ENCODE results near the gene FBXO44. TPM values are rescaled to one million over a fixed set of nuclear protein-coding genes. Genes with fewer than 3 reads are reported as not detected.

FBXO44 gene
- total RNA-seq, 1 donor = 15.2 TPM

- Histone ChIP-seq H3K4me3 (ENCODE audit: low read length) (no peak overlapping the region), H3K4me1 (ENCODE audit: insufficient read depth, low read length) (peaks cover 24% of the 10 kb centered on the region), H3K27me3 (ENCODE audit: insufficient read depth, low read length) (peaks cover 7% of the 10 kb centered on the region), H3K9me3 (ENCODE audit: low read depth, low read length) (no peaks in the 10 kb centered on the region)
Measured at GRCh38 chr1:11648039-11648438, 6.6 kb upstream of the FBXO44 start.

GRCh38 chr1:11648732-11649158 is 5.9 kb upstream of the FBXO44 start:
- Histone ChIP-seq H3K4me1 (ENCODE audit: insufficient read depth, low read length) (peaks cover 24% of the 10 kb centered on the region), H3K9me3 (ENCODE audit: low read depth, low read length) (no peaks in the 10 kb centered on the region), H3K4me3 (ENCODE audit: low read length) (no peak overlapping the region), H3K27me3 (ENCODE audit: insufficient read depth, low read length) (peaks cover 7% of the 10 kb centered on the region)

- Histone ChIP-seq H3K27me3 (ENCODE audit: insufficient read depth, low read length) (peaks cover 7% of the 10 kb centered on the region), H3K4me1 (ENCODE audit: insufficient read depth, low read length) (peaks cover 24% of the 10 kb centered on the region), H3K4me3 (ENCODE audit: low read length) (no peak overlapping the region), H3K9me3 (ENCODE audit: low read depth, low read length) (no peaks in the 10 kb centered on the region)
Measured at GRCh38 chr1:11649237-11649623, 5.4 kb upstream of the FBXO44 start.

GRCh38 chr1:11649624-11650330 is 4.9 kb upstream of the FBXO44 start:
- Histone ChIP-seq H3K9me3 (ENCODE audit: low read depth, low read length) (no peaks in the 10 kb centered on the region), H3K4me3 (ENCODE audit: low read length) (no peak overlapping the region), H3K4me1 (ENCODE audit: insufficient read depth, low read length) (peaks cover 24% of the 10 kb centered on the region), H3K27me3 (ENCODE audit: insufficient read depth, low read length) (peaks cover 7% of the 10 kb centered on the region)

GRCh38 chr1:11650331-11650991 is 4.2 kb upstream of the FBXO44 start:
- peaks cover 7% of the 10 kb centered on the region for H3K27me3 ChIP-seq (ENCODE audit: insufficient read depth, low read length)
- peaks cover 28% of the 10 kb centered on the region for H3K4me1 ChIP-seq (ENCODE audit: insufficient read depth, low read length)
- H3K9me3 ChIP-seq (ENCODE audit: low read depth, low read length) = no peaks in the 10 kb centered on the region
- no peak overlapping the region for H3K4me3 ChIP-seq (ENCODE audit: low read length)

GRCh38 chr1:11651017-11651416 is 3.7 kb upstream of the FBXO44 start:
- H3K4me3 ChIP-seq (ENCODE audit: low read length) = no peak overlapping the region
- peaks cover 34% of the 10 kb centered on the region for H3K4me1 ChIP-seq (ENCODE audit: insufficient read depth, low read length)
- H3K27me3 ChIP-seq (ENCODE audit: insufficient read depth, low read length) = peaks cover 7% of the 10 kb centered on the region
- H3K9me3 ChIP-seq (ENCODE audit: low read depth, low read length) = no peaks in the 10 kb centered on the region

- H3K4me1 ChIP-seq (ENCODE audit: insufficient read depth, low read length) = peaks cover 34% of the 10 kb centered on the region
- peaks cover 7% of the 10 kb centered on the region for H3K27me3 ChIP-seq (ENCODE audit: insufficient read depth, low read length)
- no peak overlapping the region for H3K4me3 ChIP-seq (ENCODE audit: low read length)
- no peaks in the 10 kb centered on the region for H3K9me3 ChIP-seq (ENCODE audit: low read depth, low read length)
Measured at GRCh38 chr1:11652203-11652780, 2.4 kb upstream of the FBXO44 start.

- Histone ChIP-seq H3K4me1 (ENCODE audit: insufficient read depth, low read length) (peaks cover 34% of the 10 kb centered on the region), H3K9me3 (ENCODE audit: low read depth, low read length) (no peaks in the 10 kb centered on the region), H3K4me3 (ENCODE audit: low read length) (no peak overlapping the region), H3K27me3 (ENCODE audit: insufficient read depth, low read length) (peaks cover 7% of the 10 kb centered on the region)
Measured at GRCh38 chr1:11653101-11653860, 1.4 kb upstream of the FBXO44 start.

- Histone ChIP-seq H3K9me3 (ENCODE audit: low read depth, low read length) (no peaks in the 10 kb centered on the region), H3K4me3 (ENCODE audit: low read length) (no peak overlapping the region), H3K27me3 (ENCODE audit: insufficient read depth, low read length) (peaks cover 7% of the 10 kb centered on the region), H3K4me1 (ENCODE audit: insufficient read depth, low read length) (peaks cover 34% of the 10 kb centered on the region)
Measured at GRCh38 chr1:11653861-11654136, 878 bp upstream of the FBXO44 start.

- Histone ChIP-seq H3K9me3 (ENCODE audit: low read depth, low read length) (no peaks in the 10 kb centered on the region), H3K4me3 (ENCODE audit: low read length) (peak overlapping the region; percentile 35), H3K27me3 (ENCODE audit: insufficient read depth, low read length) (no peaks in the 10 kb centered on the region), H3K4me1 (ENCODE audit: insufficient read depth, low read length) (peaks cover 24% of the 10 kb centered on the region)
Measured at GRCh38 chr1:11654939-11655808, 497 bp downstream of the FBXO44 start.

GRCh38 chr1:11657654-11658053 is 3.0 kb downstream of the FBXO44 start:
- H3K4me1 ChIP-seq (ENCODE audit: insufficient read depth, low read length) = peaks cover 13% of the 10 kb centered on the region
- no peaks in the 10 kb centered on the region for H3K9me3 ChIP-seq (ENCODE audit: low read depth, low read length)
- no peaks in the 10 kb centered on the region for H3K27me3 ChIP-seq (ENCODE audit: insufficient read depth, low read length)
- no peak overlapping the region for H3K4me3 ChIP-seq (ENCODE audit: low read length)

- Histone ChIP-seq H3K9me3 (ENCODE audit: low read depth, low read length) (no peaks in the 10 kb centered on the region), H3K27me3 (ENCODE audit: insufficient read depth, low read length) (no peaks in the 10 kb centered on the region), H3K4me3 (ENCODE audit: low read length) (no peak overlapping the region), H3K4me1 (ENCODE audit: insufficient read depth, low read length) (peaks cover 20% of the 10 kb centered on the region)
Measured at GRCh38 chr1:11658542-11658941, 3.9 kb downstream of the FBXO44 start.

- Histone ChIP-seq H3K9me3 (ENCODE audit: low read depth, low read length) (no peaks in the 10 kb centered on the region), H3K27me3 (ENCODE audit: insufficient read depth, low read length) (no peaks in the 10 kb centered on the region), H3K4me1 (ENCODE audit: insufficient read depth, low read length) (peaks cover 26% of the 10 kb centered on the region), H3K4me3 (ENCODE audit: low read length) (no peak overlapping the region)
Measured at GRCh38 chr1:11659748-11660147, 5.1 kb downstream of the FBXO44 start.

- peaks cover 19% of the 10 kb centered on the region for H3K4me1 ChIP-seq (ENCODE audit: insufficient read depth, low read length)
- H3K4me3 ChIP-seq (ENCODE audit: low read length) = no peak overlapping the region
- no peaks in the 10 kb centered on the region for H3K9me3 ChIP-seq (ENCODE audit: low read depth, low read length)
- H3K27me3 ChIP-seq (ENCODE audit: insufficient read depth, low read length) = no peaks in the 10 kb centered on the region
Measured at GRCh38 chr1:11661103-11661502, 6.4 kb downstream of the FBXO44 start.

All from mononuclear cell (primary cell).